GM10847 (cell line): ENCODE results near the gene NSFL1C.

Source experiments
- POLR2A ChIP-seq: IDR thresholded peaks from 2 replicates; pipeline ENCODE4 v1.6.1; 2011; ENCODE audit not compliant: insufficient read length; ENCODE audit errors: extremely low read depth

The NSFL1C gene

GRCh38 chr20:1491281-1491840 is 24.7 kb upstream of the NSFL1C start, which contains the start of gene SIRPB2:
SIRPB2 (minus strand) TSS chr20:1491420; CDS start chr20:1491359, 61 bp downstream.
- no peak for TF ChIP-seq POLR2A

GRCh38 chr20:1490643-1491195 is 24.1 kb upstream of the NSFL1C start:
- no peak for TF ChIP-seq POLR2A

- TF ChIP-seq POLR2A: no peak
Observed at GRCh38 chr20:1489764-1490436, 23.3 kb upstream of the NSFL1C start.

GRCh38 chr20:1489325-1489724 is 22.7 kb upstream of the NSFL1C start:
- TF ChIP-seq POLR2A: no peak

- no peak for TF ChIP-seq POLR2A
Observed at GRCh38 chr20:1486566-1486965, 19.9 kb upstream of the NSFL1C start.

DNA sequence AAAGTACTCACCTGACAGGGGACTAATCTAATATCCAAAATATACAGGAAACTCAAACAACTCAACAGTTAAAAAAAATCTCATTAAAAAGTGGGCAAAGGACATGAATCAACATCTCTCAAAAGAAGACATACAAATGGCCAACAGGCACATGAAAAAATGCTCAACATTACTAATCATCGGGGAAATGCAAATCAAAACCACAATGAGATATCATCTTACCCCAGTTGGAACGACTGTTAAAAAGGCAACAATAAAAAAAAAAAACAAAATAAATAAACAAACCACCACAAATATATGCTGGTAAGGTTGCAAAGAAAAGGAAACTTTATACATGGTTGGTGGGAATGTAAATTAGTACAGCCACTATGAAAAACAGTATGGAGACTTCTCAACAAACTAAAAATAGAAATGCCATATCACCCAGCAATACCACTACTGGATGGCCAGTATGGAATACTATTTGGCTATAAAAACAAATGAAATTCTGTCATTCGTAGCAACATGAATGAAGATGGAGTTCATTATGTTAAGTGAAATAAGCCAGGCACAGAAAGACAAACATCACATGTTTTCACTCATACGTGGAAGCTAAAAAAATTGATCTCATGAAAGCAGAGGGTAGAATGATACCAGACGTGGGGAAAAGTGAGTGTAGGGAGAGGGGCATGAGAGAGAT is 17.9 kb upstream of the NSFL1C start:
- TF ChIP-seq POLR2A: no peak

- TF ChIP-seq POLR2A: no peak
Observed at GRCh38 chr20:1479831-1480595, 13.4 kb upstream of the NSFL1C start.

GRCh38 chr20:1478566-1478965 is 11.9 kb upstream of the NSFL1C start:
- TF ChIP-seq POLR2A: no peak

DNA sequence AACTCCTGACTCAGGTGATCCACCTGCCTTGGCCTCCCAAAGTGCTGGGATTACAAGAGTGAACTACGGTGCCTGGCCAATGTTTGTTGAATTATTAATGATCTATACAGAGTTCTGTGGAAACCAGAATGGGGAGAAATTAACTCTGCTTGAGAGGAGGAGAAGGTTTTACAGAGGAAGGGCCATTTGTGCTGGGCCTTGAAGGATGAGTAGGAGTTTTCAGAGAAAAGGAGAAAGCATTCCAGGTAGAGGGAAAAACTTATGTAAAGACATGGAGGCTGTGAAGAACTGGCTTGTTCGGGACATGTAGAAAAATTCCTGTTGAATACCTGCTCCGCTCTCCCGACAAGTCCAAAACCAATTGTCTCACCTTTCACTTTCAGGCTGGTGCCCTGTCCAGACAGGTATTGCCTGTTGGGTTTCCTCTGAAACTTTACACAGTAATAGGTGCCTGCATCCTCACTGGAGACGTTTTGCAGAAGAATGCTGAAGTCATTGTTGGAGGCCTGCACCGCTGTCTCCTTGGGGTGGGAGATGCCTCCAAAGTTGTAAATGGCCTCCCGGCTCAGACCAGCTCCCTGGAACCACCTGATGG is 11.3 kb upstream of the NSFL1C start:
- no peak for TF ChIP-seq POLR2A

- TF ChIP-seq POLR2A: no peak
Observed at GRCh38 chr20:1474817-1475603, 8.4 kb upstream of the NSFL1C start.

- TF ChIP-seq POLR2A: no peak
Observed at GRCh38 chr20:1474325-1474724, 7.7 kb upstream of the NSFL1C start.

GRCh38 chr20:1473246-1474220 is 6.9 kb upstream of the NSFL1C start:
- TF ChIP-seq POLR2A: no peak

DNA sequence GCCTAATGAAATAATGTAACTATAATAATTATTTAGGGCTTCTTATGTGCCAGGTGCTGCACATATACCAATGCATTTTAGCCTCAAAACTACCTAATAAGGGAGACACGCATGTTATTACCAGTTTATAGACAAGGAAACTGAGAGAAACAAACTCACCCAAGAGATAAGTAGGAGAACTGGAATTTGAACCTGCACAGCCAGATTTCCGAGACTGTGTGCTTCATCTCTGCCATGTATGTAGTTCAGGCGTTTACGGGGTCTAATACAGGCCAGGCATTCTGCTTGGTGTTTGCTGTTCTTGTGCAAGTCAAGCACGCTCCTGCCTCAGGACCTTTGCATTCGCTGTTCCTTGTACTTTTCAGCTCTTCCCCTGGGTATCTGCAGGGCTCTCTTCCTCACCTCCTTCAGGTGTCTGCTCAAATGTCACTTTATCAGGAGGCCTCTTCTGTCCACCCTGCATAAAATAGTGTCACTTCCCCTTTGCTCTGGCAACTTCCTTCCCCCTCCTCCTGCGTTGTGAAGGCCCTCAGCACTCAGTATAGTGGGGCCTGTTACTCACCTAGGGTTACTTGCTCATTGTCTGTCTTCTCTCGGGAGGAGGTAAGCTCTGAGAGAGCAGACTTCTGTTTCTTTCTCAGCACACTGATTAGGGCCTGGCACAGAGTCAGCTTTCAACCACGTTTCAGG is 6.1 kb upstream of the NSFL1C start:
- no peak for TF ChIP-seq POLR2A

- no peak for TF ChIP-seq POLR2A
Observed at GRCh38 chr20:1471242-1471641, 4.6 kb upstream of the NSFL1C start.
